Head of caudate nucleus (tissue), 42 donors: ENCODE data around the gene ADAT3.

Source experiments
- DNase-seq, 42 donors: peaks; one replicate each; pipeline versions ENCODE4 v3.0.0 to v3.0.0-alpha.2; 2020 to 2021; ENCODE audit warnings: mixed read lengths in 7 of 42
- intact Hi-C: fragments of 100-400 bp; cut with DNase I; formaldehyde crosslinking; loops from one replicate; pipeline ENCODE4 v1.15.0; 2022

ADAT3 gene

GRCh38 chr19:1905110-1905862 is at the start of gene ADAT3, which contains the start of gene SCAMP4:
TSS of gene ADAT3 (plus strand) at chr19:1905399. CDS start at chr19:1912048, 6,649 bp downstream.
TSS of gene SCAMP4 (plus strand) at chr19:1905399. CDS start at chr19:1915020, 9,621 bp downstream.
- peak; percentile 95 to 100 (median 99) for DNase-seq
- intact Hi-C loops, result no loop called here

GRCh38 chr19:1855828-1856255 is 49.4 kb upstream of the ADAT3 start:
- peak in 1 of 42 donors; percentile 2 for DNase-seq
- intact Hi-C loops, result no loop called here

- intact Hi-C loops, result no loop called here
- no peak for DNase-seq
Measured at GRCh38 chr19:1856345-1856697, 48.9 kb upstream of the ADAT3 start.

GRCh38 chr19:1856698-1857603 is 48.2 kb upstream of the ADAT3 start:
- intact Hi-C loops, result no loop called here
- DNase-seq, result peak in 21 of 42 donors; percentile 40 to 78 (median 60)

- intact Hi-C loops, result no loop called here
- peak in 4 of 42 donors; percentile 20 to 48 (median 26) for DNase-seq
Measured at GRCh38 chr19:1857648-1858326, 47.4 kb upstream of the ADAT3 start.

- intact Hi-C loops, result no loop called here
- DNase-seq, result peak in 2 of 42 donors; percentile 37 to 43
Measured at GRCh38 chr19:1858412-1859081, 46.7 kb upstream of the ADAT3 start.

GRCh38 chr19:1859331-1859781 is 45.8 kb upstream of the ADAT3 start:
- intact Hi-C loops, result no loop called here
- DNase-seq, result peak in 10 of 42 donors; percentile 44 to 81 (median 55)

- intact Hi-C loops, result no loop called here
- peak in 35 of 42 donors; percentile 44 to 91 (median 71) for DNase-seq
Measured at GRCh38 chr19:1860042-1860775, 45.0 kb upstream of the ADAT3 start.

GRCh38 chr19:1860821-1861598 is 44.2 kb upstream of the ADAT3 start:
- DNase-seq, result no peak
- intact Hi-C loops, result no loop called here

- no peak for DNase-seq
- intact Hi-C loops, result no loop called here
Measured at GRCh38 chr19:1861599-1862031, 43.6 kb upstream of the ADAT3 start.

GRCh38 chr19:1862068-1862423 is 43.2 kb upstream of the ADAT3 start:
- intact Hi-C loops, result no loop called here
- peak in 1 of 42 donors; percentile 32 for DNase-seq

GRCh38 chr19:1862424-1863327 is 42.5 kb upstream of the ADAT3 start:
- peak in 3 of 42 donors; percentile 25 to 50 (median 33) for DNase-seq
- intact Hi-C loops, result no loop called here

- DNase-seq, result no peak
- intact Hi-C loops, result no loop called here
Measured at GRCh38 chr19:1863328-1863637, 41.9 kb upstream of the ADAT3 start, which contains the start of gene KLF16. TSS of gene KLF16 (minus strand) at chr19:1863579. CDS start at chr19:1863497, 82 bp downstream.

- intact Hi-C loops, result no loop called here
- DNase-seq, result peak; percentile 36 to 95 (median 86)
Measured at GRCh38 chr19:1863638-1864479, 41.3 kb upstream of the ADAT3 start.

GRCh38 chr19:1864480-1865171 is 40.6 kb upstream of the ADAT3 start:
- DNase-seq, result peak in 33 of 42 donors; percentile 41 to 87 (median 71)
- intact Hi-C loops, result no loop called here
